Spleen (tissue), 11 donors: Measurements from ENCODE around the gene MPPE1. TPM values are rescaled to one million over a fixed set of nuclear protein-coding genes. Genes with fewer than 3 reads are reported as not detected.
A peak's percentile ranks its signal among the peaks of the same experiment; 100 is the strongest.

Experiments used
- DNase-seq: peaks from one replicate; pipeline ENCODE4 v3.0.0-alpha.2; 2020
- H3K27ac ChIP-seq, 8 donors: fragments of 200-600 bp; sonication (generic) in 7 of 8; 1 replicate in 4 of 8; 2 replicates in 4 of 8; pipeline versions ENCODE4 v1.5.0 to v1.8.0; 2016 to 2021; ENCODE audit warnings: inconsistent platforms in 4 of 8, mild to moderate bottlenecking in 4 of 8, moderate library complexity in 1 of 8
- H3K27me3 ChIP-seq, 7 donors: fragments of 200-600 bp; sonication (generic) in 6 of 7; replicated peaks in 1 of 7; 1 replicate in 4 of 7; 2 replicates in 3 of 7; pipeline versions ENCODE4 v1.5.0 to v1.8.0; 2016 to 2021; ENCODE audit warnings: inconsistent platforms in 3 of 7, mild to moderate bottlenecking in 1 of 7
- H3K36me3 ChIP-seq, 6 donors: fragments of 200-600 bp; sonication (generic) in 5 of 6; 1 replicate in 4 of 6; 2 replicates in 2 of 6; pipeline versions ENCODE4 v1.5.0 to v1.8.0; 2016 to 2021; ENCODE audit warnings: inconsistent platforms in 2 of 6
- H3K4me1 ChIP-seq, 6 donors: fragments of 200-600 bp; sonication (generic) in 5 of 6; 1 replicate in 3 of 6; 2 replicates in 3 of 6; pipeline versions ENCODE4 v1.5.0 to v1.8.0; 2016 to 2021; ENCODE audit warnings: inconsistent platforms in 3 of 6
- H3K4me3 ChIP-seq, 8 donors: fragments of 200-600 bp; sonication (generic) in 7 of 8; 1 replicate in 4 of 8; 2 replicates in 4 of 8; pipeline versions ENCODE4 v1.5.0 to v1.8.0; 2016 to 2021; ENCODE audit warnings: inconsistent platforms in 4 of 8, mild to moderate bottlenecking in 4 of 8, moderate library complexity in 2 of 8
- H3K9me3 ChIP-seq, 8 donors: fragments of 200-600 bp; sonication (generic) in 7 of 8; 1 replicate in 4 of 8; 2 replicates in 4 of 8; pipeline versions ENCODE4 v1.5.0 to v1.8.0; 2016 to 2021; ENCODE audit warnings: inconsistent platforms in 4 of 8
- POLR2A ChIP-seq, 3 donors: fragments of 450-650 bp; IDR thresholded peaks; one replicate each; pipeline ENCODE4 v1.5.1; 2017; ENCODE audit warnings: antibody characterized with exemption in 3 of 3, mild to moderate bottlenecking in 1 of 3
- POLR2AphosphoS5 ChIP-seq, 3 donors: sonication (generic); formaldehyde crosslinking; IDR thresholded peaks; one replicate each; pipeline ENCODE4 v1.5.1; 2017; ENCODE audit warnings: antibody characterized with exemption in 3 of 3
- WGBS, 5 donors: extraction: QIAGEN DNeasy Blood & Tissue Kit in 3 of 5; methylation state at CpG; one replicate each; pipeline versions ENCODE4 v1.1.5 to v1.1.7; 2013 to 2018; 5-methylcytosine and 5-hydroxymethylcytosine counted together
- intact Hi-C: fragments of 100-400 bp; cut with DNase I; formaldehyde crosslinking; loops from one replicate; pipeline ENCODE4 v1.15.0; 2023; ENCODE audit warnings: low total_unique reads
- polyA plus RNA-seq, 3 donors: library from polyadenylated mRNA; stranded (reverse); fragments of 200-250 nt; gene quantifications; one replicate each; pipeline ENCODE4 v1.2.1, GENCODE V29; 2013
- total RNA-seq, 7 donors: library from RNA; depleted of rRNA in 3 of 7; stranded (reverse); fragments of >200 nt in 3 of 7; fragmentation: NEBNext Ultra II Directional in 4 of 7; extraction: Animal tissue kit (Norgen Biotek cat#: 25700) in 4 of 7; gene quantifications; one replicate each; pipeline versions ENCODE4 v1.1.0 to v1.2.1, GENCODE V29; 2016 to 2021
- TF ChIP-seq, protein P1 (sequence below), 11 experiments: fragments of 200-600 bp in 7 of 11; fragments of 450-650 bp in 4 of 11; sonication (generic) in 4 of 11; IDR thresholded peaks in 8 of 11; conservative IDR thresholded peaks in 3 of 11; 1 replicate in 7 of 11; 2 replicates in 4 of 11; pipeline versions ENCODE4 v1.4.0 to v1.8.0; 2016 to 2021; ENCODE audit warnings: antibody characterized with exemption in 11 of 11, inconsistent platforms in 4 of 11, mild to moderate bottlenecking in 1 of 11
- donor health status: healthy with polysubstance abuse.
- donor health status: DM: no; HTN: no; CAD: no; lungs with moderate emphysema.
- donor health status: DM: no; HTN: no; CAD: no.
- donor health status: Bipolar disorder and iron deficiency.
- donor health status: healthy.
- donor health status: DM: no; HTN: no; CAD: no.
- donor health status: DM: yes; HTN: yes; CAD: no.

MPPE1 gene
- total and polyA plus RNA-seq, 10 donors, result 29.7 to 89.9 (median 49.6) TPM

DNA sequence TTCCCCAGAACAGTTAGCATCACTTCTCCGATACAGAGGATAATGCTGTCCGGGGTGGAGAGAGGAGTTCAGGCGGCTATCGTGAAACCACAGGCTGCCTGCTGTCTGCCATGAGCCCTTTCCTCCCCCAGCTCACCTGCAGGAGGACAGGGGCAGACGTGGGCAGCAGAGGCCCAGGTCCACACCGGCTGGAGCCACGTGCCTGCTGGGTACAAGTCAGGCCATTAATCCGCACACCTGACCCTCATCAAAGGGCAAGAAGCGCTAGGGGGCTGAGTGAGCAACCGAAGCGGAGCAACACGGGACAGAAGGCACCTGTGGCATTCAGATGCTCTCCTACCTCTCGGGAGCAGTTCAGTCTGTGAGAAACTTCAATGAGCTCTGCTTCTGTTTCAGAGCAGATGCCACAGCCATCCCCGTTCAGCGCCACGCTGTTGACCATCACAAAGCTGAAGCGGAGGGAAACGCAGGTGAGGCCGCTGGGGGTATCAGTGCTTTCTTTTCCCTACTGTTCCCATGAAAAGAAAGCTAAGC, 21.5 kb downstream of the MPPE1 start:
- WGBS, 5 donors, result 91 to 94% (median 93%) methylated on average over 15 to 19 of the region's 19 CpGs
- H3K27me3 ChIP-seq, result no peaks in the 10 kb centered on the region
- peaks cover 0 to 43% (median 20%) of the 10 kb centered on the region in 6 donors for H3K4me1 ChIP-seq
- no peak overlapping the region for H3K4me3 ChIP-seq
- TF ChIP-seq POLR2A (IDR thresholded peaks at IDR 0.05) (no peak), POLR2AphosphoS5 (IDR thresholded peaks at IDR 0.05) (no peak)
- TF ChIP-seq, protein P1, sequence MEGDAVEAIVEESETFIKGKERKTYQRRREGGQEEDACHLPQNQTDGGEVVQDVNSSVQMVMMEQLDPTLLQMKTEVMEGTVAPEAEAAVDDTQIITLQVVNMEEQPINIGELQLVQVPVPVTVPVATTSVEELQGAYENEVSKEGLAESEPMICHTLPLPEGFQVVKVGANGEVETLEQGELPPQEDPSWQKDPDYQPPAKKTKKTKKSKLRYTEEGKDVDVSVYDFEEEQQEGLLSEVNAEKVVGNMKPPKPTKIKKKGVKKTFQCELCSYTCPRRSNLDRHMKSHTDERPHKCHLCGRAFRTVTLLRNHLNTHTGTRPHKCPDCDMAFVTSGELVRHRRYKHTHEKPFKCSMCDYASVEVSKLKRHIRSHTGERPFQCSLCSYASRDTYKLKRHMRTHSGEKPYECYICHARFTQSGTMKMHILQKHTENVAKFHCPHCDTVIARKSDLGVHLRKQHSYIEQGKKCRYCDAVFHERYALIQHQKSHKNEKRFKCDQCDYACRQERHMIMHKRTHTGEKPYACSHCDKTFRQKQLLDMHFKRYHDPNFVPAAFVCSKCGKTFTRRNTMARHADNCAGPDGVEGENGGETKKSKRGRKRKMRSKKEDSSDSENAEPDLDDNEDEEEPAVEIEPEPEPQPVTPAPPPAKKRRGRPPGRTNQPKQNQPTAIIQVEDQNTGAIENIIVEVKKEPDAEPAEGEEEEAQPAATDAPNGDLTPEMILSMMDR (IDR thresholded peaks at IDR 0.05 in 8 of 11, conservative IDR thresholded peaks at IDR 0.05 in 3 of 11), result no peak
- H3K9me3 ChIP-seq, result no peaks in the 10 kb centered on the region
- H3K27ac ChIP-seq, result no peak overlapping the region
- DNase-seq, result no peak
- peaks cover 0 to 90% (median 63%) of the 10 kb centered on the region in 6 donors for H3K36me3 ChIP-seq
- intact Hi-C loops, result no loop called here

DNA sequence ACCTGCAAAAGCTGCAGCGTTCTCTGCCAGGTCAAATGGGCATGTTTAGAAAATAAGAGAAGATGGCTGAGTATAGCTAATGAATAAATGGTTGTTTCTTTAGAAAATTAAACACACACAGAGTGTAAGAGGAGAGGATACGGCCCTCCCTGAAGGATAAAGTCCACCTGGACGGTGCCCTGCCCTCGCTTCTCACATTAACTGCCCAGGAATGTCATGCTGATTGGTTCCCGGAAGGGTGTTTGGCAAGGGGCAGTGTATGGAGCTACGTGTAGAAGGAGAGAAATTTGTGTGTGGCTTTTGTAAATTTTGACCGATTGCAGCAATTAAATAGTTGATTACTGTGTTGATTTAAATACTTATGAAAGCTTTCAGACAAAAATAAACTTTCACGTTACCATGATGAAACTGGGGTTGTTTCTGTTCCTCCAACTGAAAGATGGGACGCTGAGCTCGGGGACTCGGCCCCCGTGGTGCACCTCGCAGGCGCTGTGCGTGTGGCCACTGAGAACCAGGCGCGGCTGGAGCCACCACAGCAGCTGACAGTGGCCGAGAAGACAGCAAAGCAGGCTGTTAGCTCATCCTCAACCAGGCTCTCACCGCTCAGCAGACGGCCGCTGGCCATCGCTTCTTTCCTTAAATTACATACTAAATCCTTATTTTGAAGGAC, 22.7 kb downstream of the MPPE1 start:
- 80 to 87% (median 85%) methylated on average over 20 to 22 of the region's 22 CpGs for WGBS, 5 donors
- no peaks in the 10 kb centered on the region for H3K9me3 ChIP-seq
- H3K4me1 ChIP-seq, result peaks cover 0 to 50% (median 20%) of the 10 kb centered on the region in 6 donors
- TF ChIP-seq POLR2AphosphoS5 (IDR thresholded peaks at IDR 0.05), result peak in 2 of 3 donors; percentile 32 to 74
- TF ChIP-seq, protein P1 (IDR thresholded peaks at IDR 0.05 in 8 of 11, conservative IDR thresholded peaks at IDR 0.05 in 3 of 11), result no peak
- intact Hi-C loops, result no loop called here
- DNase-seq, result no peak
- no peak overlapping the region for H3K4me3 ChIP-seq
- peaks cover 0 to 90% (median 58%) of the 10 kb centered on the region in 6 donors for H3K36me3 ChIP-seq
- H3K27me3 ChIP-seq, result no peaks in the 10 kb centered on the region
- peak overlapping the region in 3 of 8 donors; percentile 54 to 80 (median 79) for H3K27ac ChIP-seq

DNA sequence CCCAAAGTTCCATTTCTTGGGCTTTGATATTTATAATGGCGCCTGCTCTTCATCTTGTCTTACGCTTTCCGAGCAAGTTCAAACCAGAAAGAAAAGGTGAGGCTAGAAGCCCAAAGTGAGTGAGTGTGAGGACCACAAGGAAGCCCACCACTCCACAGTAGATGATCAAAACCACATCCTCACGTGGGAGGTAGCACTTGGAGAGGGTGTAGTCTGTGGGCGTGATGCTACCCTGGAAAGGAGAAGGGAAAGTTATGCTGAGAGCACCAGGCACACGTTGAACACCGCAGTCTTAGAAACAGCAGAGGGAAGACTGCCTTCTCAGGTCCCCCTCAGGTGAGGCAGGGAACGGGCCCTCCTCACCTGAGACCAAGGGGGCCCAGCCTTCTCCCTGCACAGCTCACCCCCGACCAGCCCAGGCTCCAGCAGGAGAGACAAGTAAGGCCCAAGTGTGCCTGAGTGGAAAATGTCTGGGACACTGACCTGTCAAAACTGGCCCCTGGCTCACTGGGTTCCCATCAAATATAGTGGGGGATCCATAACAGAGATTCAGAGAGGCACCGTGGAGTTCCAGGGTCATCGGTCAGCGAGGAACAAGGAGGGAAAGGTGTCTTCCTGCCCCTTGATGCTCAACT, 23.6 kb downstream of the MPPE1 start:
- peak overlapping the region in 5 of 8 donors; percentile 41 to 80 (median 71) for H3K27ac ChIP-seq
- no peaks in the 10 kb centered on the region for H3K27me3 ChIP-seq
- TF ChIP-seq POLR2AphosphoS5 (IDR thresholded peaks at IDR 0.05) (peak in 1 of 3 donors; percentile 12), POLR2A (IDR thresholded peaks at IDR 0.05) (no peak)
- 80 to 88% (median 85%) methylated on average over 11 to 12 of the region's 12 CpGs for WGBS, 5 donors
- H3K36me3 ChIP-seq, result peaks cover 0 to 83% (median 50%) of the 10 kb centered on the region in 6 donors
- no peak overlapping the region for H3K4me3 ChIP-seq
- peaks cover 0 to 50% (median 20%) of the 10 kb centered on the region in 6 donors for H3K4me1 ChIP-seq
- intact Hi-C loops, result no loop called here
- no peak for DNase-seq
- no peaks in the 10 kb centered on the region for H3K9me3 ChIP-seq

DNA sequence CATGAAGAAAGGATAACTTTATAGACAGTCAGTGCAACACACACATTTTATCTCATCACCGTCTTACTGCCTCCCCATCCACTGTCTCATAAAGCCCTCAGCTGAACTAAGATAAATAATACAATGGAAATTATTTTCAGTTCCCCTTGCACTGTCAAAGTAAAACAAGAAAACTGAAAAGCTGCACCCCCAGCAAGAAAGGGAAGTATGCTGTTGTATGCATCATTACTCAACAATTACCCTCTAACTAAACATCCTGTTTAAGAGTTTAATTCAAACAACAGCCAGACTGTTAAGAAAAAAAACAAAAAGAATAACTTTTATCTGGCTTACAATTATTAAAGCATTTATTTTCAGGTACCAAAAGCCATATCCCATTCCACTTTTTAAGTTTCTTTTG, 25.0 kb downstream of the MPPE1 start:
- peaks cover 0 to 50% (median 20%) of the 10 kb centered on the region in 6 donors for H3K4me1 ChIP-seq
- H3K9me3 ChIP-seq, result no peaks in the 10 kb centered on the region
- intact Hi-C loops, result no loop called here
- no peak overlapping the region for H3K4me3 ChIP-seq
- DNase-seq, result no peak
- 32 to 48% (median 41%) methylated on average over 1 of the region's 1 CpG for WGBS, 5 donors
- peaks cover 0 to 77% (median 39%) of the 10 kb centered on the region in 6 donors for H3K36me3 ChIP-seq
- H3K27me3 ChIP-seq, result no peaks in the 10 kb centered on the region
- TF ChIP-seq POLR2AphosphoS5 (IDR thresholded peaks at IDR 0.05), result no peak
- TF ChIP-seq, protein P1 (IDR thresholded peaks at IDR 0.05 in 8 of 11, conservative IDR thresholded peaks at IDR 0.05 in 3 of 11), result no peak
- TF ChIP-seq POLR2A (IDR thresholded peaks at IDR 0.05), result no peak
- peak overlapping the region; percentile 32 to 80 (median 68) for H3K27ac ChIP-seq
